HG03025 (cell line): ENCODE measurements around the gene FKBP3.

ENCODE experiments used
- ATAC-seq: cut with Tn5 transposase; IDR thresholded peaks from one replicate; pipeline ENCODE4 v1.9.1; 2021; ENCODE audit warnings: mild to moderate bottlenecking, moderate library complexity; ENCODE audit not compliant: unreplicated experiment, low FRiP score

FKBP3 gene

GRCh38 chr14:45065956-45066355 is 68.3 kb downstream of the FKBP3 start:
- no peak for ATAC-seq
